Keratinocyte (primary cell): Measurements from ENCODE around the gene SEMA3C. TPM values are rescaled to one million over a fixed set of nuclear protein-coding genes. Genes with fewer than 3 reads are reported as not detected.

ENCODE experiments used
- DNase-seq: peaks from one replicate; pipeline ENCODE4 v3.0.0-alpha.2; 2011; ENCODE audit warnings: low read depth, missing footprints, low spot score
- FAIRE-seq: peaks from 2 replicates; lab custom pipeline; 2011; peaks lifted over from hg19 to GRCh38; lab: Jason Lieb, UNC
- H2AFZ ChIP-seq: 2 replicates; pipeline ENCODE4 v1.6.0; 2012; ENCODE audit warnings: low read length, control low read depth, inconsistent platforms; ENCODE audit not compliant: control insufficient read depth
- H3K27ac ChIP-seq: 2 replicates; pipeline ENCODE4 v1.5.1; 2011; ENCODE audit warnings: low read length; ENCODE audit not compliant: control insufficient read depth, insufficient read depth
- H3K27me3 ChIP-seq: 3 replicates; pipeline ENCODE4 v1.6.0; 2011; ENCODE audit warnings: low read length; ENCODE audit not compliant: control insufficient read depth, insufficient read depth; ENCODE audit errors: extremely low read depth
- H3K36me3 ChIP-seq, 2 experiments: 2 replicates in 1 of 2; 3 replicates in 1 of 2; pipeline ENCODE4 v1.5.1; 2011; ENCODE audit warnings: low read length in 2 of 2, mild to moderate bottlenecking in 1 of 2; ENCODE audit not compliant: control insufficient read depth in 2 of 2, insufficient read depth in 2 of 2; ENCODE audit errors: extremely low read depth in 1 of 2
- H3K4me1 ChIP-seq: 3 replicates; pipeline ENCODE4 v1.5.1; 2011; ENCODE audit warnings: low read length; ENCODE audit not compliant: control insufficient read depth, insufficient read depth; ENCODE audit errors: extremely low read depth
- H3K4me2 ChIP-seq: 3 replicates; pipeline ENCODE4 v1.6.0; 2011; ENCODE audit warnings: low read depth, low read length; ENCODE audit not compliant: control insufficient read depth, insufficient read depth; ENCODE audit errors: extremely low read depth
- H3K4me3 ChIP-seq, 3 experiments: fragments of 200-600 bp in 1 of 3; sonication (generic) in 1 of 3; 2 replicates in 2 of 3; 3 replicates in 1 of 3; pipeline ENCODE4 v1.5.1; 2011 to 2016; ENCODE audit warnings: low read length in 3 of 3, mild to moderate bottlenecking in 3 of 3, control low read depth in 2 of 3, inconsistent platforms in 1 of 3, low read depth in 1 of 3, mixed read lengths in 1 of 3, mixed run types in 1 of 3, moderate library complexity in 1 of 3; ENCODE audit not compliant: control insufficient read depth in 2 of 3, insufficient read depth in 2 of 3; ENCODE audit errors: extremely low read depth in 1 of 3
- H3K79me2 ChIP-seq: 2 replicates; pipeline ENCODE4 v1.6.0; 2012; ENCODE audit warnings: low read length; ENCODE audit not compliant: control insufficient read depth, insufficient read depth
- H3K9ac ChIP-seq: 3 replicates; pipeline ENCODE4 v1.6.0; 2011; ENCODE audit warnings: low read length; ENCODE audit not compliant: control insufficient read depth, insufficient read depth; ENCODE audit errors: extremely low read depth
- H3K9me1 ChIP-seq: 3 replicates; pipeline ENCODE4 v1.6.0; 2011; ENCODE audit warnings: low read length; ENCODE audit not compliant: control insufficient read depth, insufficient read depth; ENCODE audit errors: extremely low read depth
- H3K9me3 ChIP-seq: 2 replicates; pipeline ENCODE4 v1.5.1; 2012; ENCODE audit warnings: low read depth, low read length; ENCODE audit not compliant: control insufficient read depth
- H4K20me1 ChIP-seq: 3 replicates; pipeline ENCODE4 v1.6.0; 2011; ENCODE audit warnings: low read length; ENCODE audit not compliant: control insufficient read depth, insufficient read depth; ENCODE audit errors: extremely low read depth
- EZH2 ChIP-seq: IDR thresholded peaks from one replicate; pipeline ENCODE4 v1.6.1; 2012; ENCODE audit warnings: inconsistent platforms, mild to moderate bottlenecking, low read length, moderate library complexity
- dilution Hi-C: fragments of 300-500 bp; cut with MboI; formaldehyde crosslinking; loops from one replicate; pipeline ENCODE4 v1.7.0; 2020; ENCODE audit warnings: low sequenced_read_pairs; ENCODE audit not compliant: extremely low pct_ligation_motif_present
- polyA plus RNA-seq, 5 experiments: library from polyadenylated mRNA; depleted of rRNA in 3 of 5; stranded (reverse) in 3 of 5; stranded (forward) in 1 of 5; unstranded in 1 of 5; fragments of >200 nt; gene quantifications; 1 replicate in 1 of 5; 2 replicates in 3 of 5; 3 replicates in 1 of 5; pipeline versions ENCODE4 v1.2.1 to v1.2.3, GENCODE V29; 2011 to 2012; ENCODE audit warnings: missing spikeins in 2 of 5, low read depth in 1 of 5, low replicate concordance in 1 of 5
- TF ChIP-seq, protein P1 (sequence below), 3 experiments: IDR thresholded peaks in 1 of 3; conservative IDR thresholded peaks in 1 of 3; optimal IDR thresholded peaks in 1 of 3; 2 replicates in 2 of 3; 3 replicates in 1 of 3; pipeline versions ENCODE3 to v1.5.1; 2011; ENCODE audit warnings: low read length in 3 of 3, mild to moderate bottlenecking in 3 of 3, moderate library complexity in 2 of 3, control low read depth in 1 of 3, inconsistent platforms in 1 of 3; ENCODE audit not compliant: insufficient read depth in 2 of 3; ENCODE audit errors: extremely low read depth in 1 of 3

The SEMA3C gene
- polyA plus RNA-seq, 1 donor (not counting 4 experiments of a cell fraction or from before 2014, with no cell fraction given), result 142 TPM

- Histone ChIP-seq H3K4me2 (no peak overlapping the region), H3K9me1 (no peaks in the 10 kb centered on the region), H2AFZ (no peak overlapping the region), H3K4me1 (no peaks in the 10 kb centered on the region), H4K20me1 (no peaks in the 10 kb centered on the region), H3K4me3 (no peak overlapping the region), H3K9ac (no peak overlapping the region), H3K27ac (no peak overlapping the region), H3K79me2 (no peaks in the 10 kb centered on the region), H3K9me3 (no peaks in the 10 kb centered on the region), H3K27me3 (no peaks in the 10 kb centered on the region), H3K36me3 (no peaks in the 10 kb centered on the region)
- dilution Hi-C loops, result no loop called here
- no peak for DNase-seq
- TF ChIP-seq EZH2, result no peak
- TF ChIP-seq, protein P1, sequence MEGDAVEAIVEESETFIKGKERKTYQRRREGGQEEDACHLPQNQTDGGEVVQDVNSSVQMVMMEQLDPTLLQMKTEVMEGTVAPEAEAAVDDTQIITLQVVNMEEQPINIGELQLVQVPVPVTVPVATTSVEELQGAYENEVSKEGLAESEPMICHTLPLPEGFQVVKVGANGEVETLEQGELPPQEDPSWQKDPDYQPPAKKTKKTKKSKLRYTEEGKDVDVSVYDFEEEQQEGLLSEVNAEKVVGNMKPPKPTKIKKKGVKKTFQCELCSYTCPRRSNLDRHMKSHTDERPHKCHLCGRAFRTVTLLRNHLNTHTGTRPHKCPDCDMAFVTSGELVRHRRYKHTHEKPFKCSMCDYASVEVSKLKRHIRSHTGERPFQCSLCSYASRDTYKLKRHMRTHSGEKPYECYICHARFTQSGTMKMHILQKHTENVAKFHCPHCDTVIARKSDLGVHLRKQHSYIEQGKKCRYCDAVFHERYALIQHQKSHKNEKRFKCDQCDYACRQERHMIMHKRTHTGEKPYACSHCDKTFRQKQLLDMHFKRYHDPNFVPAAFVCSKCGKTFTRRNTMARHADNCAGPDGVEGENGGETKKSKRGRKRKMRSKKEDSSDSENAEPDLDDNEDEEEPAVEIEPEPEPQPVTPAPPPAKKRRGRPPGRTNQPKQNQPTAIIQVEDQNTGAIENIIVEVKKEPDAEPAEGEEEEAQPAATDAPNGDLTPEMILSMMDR (optimal IDR thresholded peaks at IDR 0.05 in 1 of 3, IDR thresholded peaks at IDR 0.05 in 1 of 3, conservative IDR thresholded peaks at IDR 0.05 in 1 of 3; ENCODE audit: extremely low read depth in 1 of 3, insufficient read depth in 2 of 3, low read length in 3 of 3), result no peak
- FAIRE-seq, result no peak
Observed at GRCh38 chr7:80960244-80960795, 41.5 kb upstream of the SEMA3C start.

DNA sequence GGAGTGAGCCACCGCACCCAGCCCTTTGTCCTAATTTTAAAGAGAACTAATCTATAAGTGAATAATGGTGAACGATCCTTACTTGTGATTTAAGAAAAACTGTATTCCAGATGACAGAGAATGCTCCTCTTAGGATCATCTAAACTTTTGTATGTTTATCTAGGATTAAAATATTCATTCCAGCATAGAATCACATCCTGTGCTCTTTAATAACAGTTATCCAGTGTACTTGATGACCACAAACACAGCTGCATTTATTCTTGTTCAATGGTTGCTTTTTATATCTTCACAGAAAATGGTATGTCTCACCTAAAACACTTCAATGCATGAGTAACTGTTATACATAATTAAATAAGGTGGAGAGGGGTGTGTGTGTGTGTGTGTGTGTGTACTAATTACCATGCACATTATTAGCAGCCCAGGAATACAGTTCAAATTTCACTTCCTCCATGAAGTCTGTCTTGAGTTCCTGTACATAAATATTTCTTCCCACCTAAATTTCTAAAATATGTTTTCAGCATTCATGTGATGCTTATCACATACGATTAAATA, 38.5 kb upstream of the SEMA3C start:
- Histone ChIP-seq H3K9ac (no peak overlapping the region), H3K27ac (no peak overlapping the region), H3K9me3 (no peaks in the 10 kb centered on the region), H3K9me1 (no peaks in the 10 kb centered on the region), H3K27me3 (no peaks in the 10 kb centered on the region), H3K79me2 (no peaks in the 10 kb centered on the region), H3K4me2 (no peak overlapping the region), H3K36me3 (no peaks in the 10 kb centered on the region), H2AFZ (no peak overlapping the region), H4K20me1 (no peaks in the 10 kb centered on the region), H3K4me3 (no peak overlapping the region), H3K4me1 (no peaks in the 10 kb centered on the region)
- dilution Hi-C loops, result no loop called here
- no peak for DNase-seq
- TF ChIP-seq EZH2, result no peak
- TF ChIP-seq, protein P1 (optimal IDR thresholded peaks at IDR 0.05 in 1 of 3, IDR thresholded peaks at IDR 0.05 in 1 of 3, conservative IDR thresholded peaks at IDR 0.05 in 1 of 3; ENCODE audit: extremely low read depth in 1 of 3, insufficient read depth in 2 of 3, low read length in 3 of 3), result no peak
- no peak for FAIRE-seq
